Kidney epithelial cell (primary cell): Measurements from ENCODE around the gene CAMK2A. TPM values are rescaled to one million over a fixed set of nuclear protein-coding genes. Genes with fewer than 3 reads are reported as not detected.

Experiments
- DNase-seq: peaks from one replicate; pipeline ENCODE4 v3.0.0-alpha.2; 2010; ENCODE audit warnings: low read depth
- H3K27me3 ChIP-seq: 2 replicates; pipeline ENCODE4 v1.6.0; 2011; ENCODE audit warnings: low read length; ENCODE audit not compliant: control insufficient read depth, insufficient read depth
- H3K36me3 ChIP-seq: 2 replicates; pipeline ENCODE4 v1.5.1; 2011; ENCODE audit warnings: low read length; ENCODE audit not compliant: control insufficient read depth, insufficient read depth
- H3K4me3 ChIP-seq: 2 replicates; pipeline ENCODE4 v1.5.1; 2011; ENCODE audit warnings: low read depth, mild to moderate bottlenecking, control low read depth, low read length
- CTCF ChIP-seq: IDR thresholded peaks from 2 replicates; pipeline ENCODE4 v1.5.1; 2011; ENCODE audit warnings: mild to moderate bottlenecking, moderate library complexity, low read length, control low read depth, inconsistent platforms; ENCODE audit not compliant: insufficient read depth, poor library complexity, severe bottlenecking
- total RNA-seq: library from RNA; depleted of rRNA; stranded (reverse); fragments of >200 nt; gene quantifications from 2 replicates; pipeline ENCODE4 v1.2.3, GENCODE V29; 2015

CAMK2A gene
- total RNA-seq, 1 donor from 2014 or later = not detected

- no peak overlapping the region for H3K4me3 ChIP-seq
- no peak for TF ChIP-seq CTCF
- H3K36me3 ChIP-seq = no peaks in the 10 kb centered on the region
- H3K27me3 ChIP-seq = no peaks in the 10 kb centered on the region
- DNase-seq = no peak
Measured at GRCh38 chr5:150227606-150228273, 61.8 kb downstream of the CAMK2A start.

- Histone ChIP-seq H3K4me3 (no peak overlapping the region), H3K27me3 (peaks cover 1% of the 10 kb centered on the region), H3K36me3 (no peaks in the 10 kb centered on the region)
- DNase-seq = no peak
- no peak for TF ChIP-seq CTCF
Measured at GRCh38 chr5:150227036-150227435, 62.5 kb downstream of the CAMK2A start.

- no peak for TF ChIP-seq CTCF
- Histone ChIP-seq H3K27me3 (peaks cover 2% of the 10 kb centered on the region), H3K4me3 (no peak overlapping the region), H3K36me3 (no peaks in the 10 kb centered on the region)
- DNase-seq = no peak
Measured at GRCh38 chr5:150224483-150225027, 65.0 kb downstream of the CAMK2A start.

GRCh38 chr5:150223474-150223873 lies 66.1 kb downstream of the CAMK2A start:
- H3K4me3 ChIP-seq = no peak overlapping the region
- no peak for DNase-seq
- no peak for TF ChIP-seq CTCF
- H3K27me3 ChIP-seq = peaks cover 2% of the 10 kb centered on the region
- no peaks in the 10 kb centered on the region for H3K36me3 ChIP-seq

GRCh38 chr5:150222906-150223305 lies 66.7 kb downstream of the CAMK2A start:
- DNase-seq = no peak
- H3K27me3 ChIP-seq = peaks cover 2% of the 10 kb centered on the region
- no peak for TF ChIP-seq CTCF

GRCh38 chr5:150221471-150221870 lies 68.1 kb downstream of the CAMK2A start:
- Histone ChIP-seq H3K4me3 (no peak overlapping the region), H3K27me3 (peaks cover 2% of the 10 kb centered on the region), H3K36me3 (no peaks in the 10 kb centered on the region)
- no peak for TF ChIP-seq CTCF
- DNase-seq = no peak

More at GRCh38 chr5:150222906-150223305, 66.7 kb downstream of the CAMK2A start:
- Histone ChIP-seq H3K36me3 (no peaks in the 10 kb centered on the region), H3K4me3 (no peak overlapping the region)
